ENCODE results near the gene FHAD1. TPM values are rescaled to one million over a fixed set of nuclear protein-coding genes. Genes with fewer than 3 reads are reported as not detected.

FHAD1 gene
- total RNA-seq, 6 experiments from 2014 or later: 0.06 to 0.53 (median 0.12) TPM; not detected in 3

GRCh38 chr1:15286452-15286851 lies 39.4 kb downstream of the FHAD1 start:
- H3K27ac ChIP-seq: no peak overlapping the region
- DNase-seq (no peak), ATAC-seq (no peak)
- H3K4me3 ChIP-seq: no peak overlapping the region
- H3K9me3 ChIP-seq: no peaks in the 10 kb centered on the region
- no peaks in the 10 kb centered on the region for H3K36me3 ChIP-seq
- H3K4me1 ChIP-seq: peaks cover 0 to 4% (median 0%) of the 10 kb centered on the region in 4 donors
- TF ChIP-seq, protein P1, sequence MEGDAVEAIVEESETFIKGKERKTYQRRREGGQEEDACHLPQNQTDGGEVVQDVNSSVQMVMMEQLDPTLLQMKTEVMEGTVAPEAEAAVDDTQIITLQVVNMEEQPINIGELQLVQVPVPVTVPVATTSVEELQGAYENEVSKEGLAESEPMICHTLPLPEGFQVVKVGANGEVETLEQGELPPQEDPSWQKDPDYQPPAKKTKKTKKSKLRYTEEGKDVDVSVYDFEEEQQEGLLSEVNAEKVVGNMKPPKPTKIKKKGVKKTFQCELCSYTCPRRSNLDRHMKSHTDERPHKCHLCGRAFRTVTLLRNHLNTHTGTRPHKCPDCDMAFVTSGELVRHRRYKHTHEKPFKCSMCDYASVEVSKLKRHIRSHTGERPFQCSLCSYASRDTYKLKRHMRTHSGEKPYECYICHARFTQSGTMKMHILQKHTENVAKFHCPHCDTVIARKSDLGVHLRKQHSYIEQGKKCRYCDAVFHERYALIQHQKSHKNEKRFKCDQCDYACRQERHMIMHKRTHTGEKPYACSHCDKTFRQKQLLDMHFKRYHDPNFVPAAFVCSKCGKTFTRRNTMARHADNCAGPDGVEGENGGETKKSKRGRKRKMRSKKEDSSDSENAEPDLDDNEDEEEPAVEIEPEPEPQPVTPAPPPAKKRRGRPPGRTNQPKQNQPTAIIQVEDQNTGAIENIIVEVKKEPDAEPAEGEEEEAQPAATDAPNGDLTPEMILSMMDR (IDR thresholded peaks at IDR 0.05): no peak
- no peak for TF ChIP-seq POLR2A (IDR thresholded peaks at IDR 0.05)
- no peaks in the 10 kb centered on the region for H3K27me3 ChIP-seq
- intact Hi-C loops (cut with DNase I): no loop called here
- 80% methylated on average over 2 of the region's 4 CpGs for WGBS (ENCODE audit: insufficient coverage, low coverage, low lambda C conversion rate, missing lambda C conversion rate)

- peaks cover 0 to 4% (median 0%) of the 10 kb centered on the region in 4 donors for H3K4me1 ChIP-seq
- H3K27me3 ChIP-seq: no peaks in the 10 kb centered on the region
- H3K9me3 ChIP-seq: no peaks in the 10 kb centered on the region
- H3K27ac ChIP-seq: no peak overlapping the region
- TF ChIP-seq POLR2A (IDR thresholded peaks at IDR 0.05): no peak
- TF ChIP-seq, protein P1 (IDR thresholded peaks at IDR 0.05): no peak
- H3K36me3 ChIP-seq: no peaks in the 10 kb centered on the region
- ATAC-seq (no peak), DNase-seq (no peak)
- intact Hi-C loops (cut with DNase I): no loop called here
- H3K4me3 ChIP-seq: no peak overlapping the region
- 56% methylated on average over 8 of the region's 9 CpGs for WGBS (ENCODE audit: insufficient coverage, low coverage, low lambda C conversion rate, missing lambda C conversion rate)
Observed at GRCh38 chr1:15287035-15287979, 40.3 kb downstream of the FHAD1 start.

DNA sequence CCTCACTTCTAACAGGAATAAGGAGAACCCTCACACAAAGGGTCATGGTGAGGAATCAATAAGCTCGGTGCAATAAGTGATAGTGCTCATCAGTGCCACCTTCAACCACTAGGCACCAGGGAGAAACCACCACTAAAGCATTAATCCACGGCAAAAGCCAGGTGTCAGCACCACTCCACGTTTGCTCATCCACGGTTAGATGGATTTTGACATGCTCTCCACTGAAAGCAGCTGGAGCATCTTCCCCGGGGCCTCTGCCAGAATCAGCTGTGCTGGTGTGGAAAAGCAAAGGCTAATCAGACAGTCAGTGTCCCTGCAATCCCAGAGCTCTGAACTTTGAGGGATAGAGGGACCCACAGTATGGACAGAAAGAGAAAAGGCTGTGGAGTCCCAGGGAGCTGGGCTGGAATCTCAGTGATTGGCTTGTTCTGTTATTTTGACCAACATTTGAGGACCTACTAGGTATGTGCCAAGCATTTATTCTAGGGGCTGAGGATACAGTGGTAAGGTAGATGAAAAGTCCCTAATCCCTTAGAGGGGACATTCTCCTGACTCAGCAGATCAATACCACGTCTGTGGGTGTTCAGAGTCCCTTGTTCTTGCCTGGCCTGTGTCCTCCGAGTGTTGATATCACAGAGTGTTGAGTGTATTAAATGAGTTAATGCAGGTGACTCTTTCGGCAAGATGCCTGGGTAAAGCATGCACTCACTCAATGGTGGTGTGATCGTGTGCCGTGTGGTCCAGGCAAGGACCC lies 41.3 kb downstream of the FHAD1 start:
- H3K27ac ChIP-seq: no peak overlapping the region
- TF ChIP-seq POLR2A (IDR thresholded peaks at IDR 0.05): no peak
- TF ChIP-seq, protein P1 (IDR thresholded peaks at IDR 0.05): peak in 1 of 4 donors; percentile 9
- no peaks in the 10 kb centered on the region for H3K27me3 ChIP-seq
- DNase-seq (no peak), ATAC-seq (peak in 2 of 4 donors; percentile 29 to 38)
- intact Hi-C loops (cut with DNase I): no loop called here
- no peaks in the 10 kb centered on the region for H3K36me3 ChIP-seq
- no peaks in the 10 kb centered on the region for H3K9me3 ChIP-seq
- peaks cover 0 to 4% (median 0%) of the 10 kb centered on the region in 4 donors for H3K4me1 ChIP-seq
- H3K4me3 ChIP-seq: no peak overlapping the region
- WGBS (ENCODE audit: insufficient coverage, low coverage, low lambda C conversion rate, missing lambda C conversion rate): 50% methylated on average over 9 of the region's 10 CpGs

DNA sequence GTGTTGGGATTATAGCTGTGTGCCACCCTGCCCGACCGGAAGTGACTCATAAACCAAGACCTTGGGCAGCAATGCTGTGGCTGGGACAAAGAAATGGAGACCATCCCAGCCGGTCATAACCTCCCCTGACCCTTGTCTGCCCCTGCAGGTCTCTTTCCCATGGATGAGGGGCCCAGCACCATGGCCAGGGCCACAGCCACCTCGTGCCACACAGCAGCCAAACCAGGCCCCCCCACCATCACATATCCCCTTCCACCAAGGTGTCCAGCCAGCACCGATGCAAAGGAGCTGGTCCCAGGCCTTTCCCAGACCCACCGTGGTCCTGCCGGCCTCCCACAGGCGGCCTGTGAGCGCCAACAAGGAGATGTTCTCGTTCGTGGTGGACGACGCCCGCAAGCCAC lies 42.2 kb downstream of the FHAD1 start:
- intact Hi-C loops (cut with DNase I): no loop called here
- ATAC-seq (no peak), DNase-seq (no peak)
- no peak overlapping the region for H3K4me3 ChIP-seq
- TF ChIP-seq, protein P1 (IDR thresholded peaks at IDR 0.05): no peak
- TF ChIP-seq POLR2A (IDR thresholded peaks at IDR 0.05): no peak
- no peaks in the 10 kb centered on the region for H3K27me3 ChIP-seq
- no peaks in the 10 kb centered on the region for H3K9me3 ChIP-seq
- WGBS (ENCODE audit: insufficient coverage, low coverage, low lambda C conversion rate, missing lambda C conversion rate): 75% methylated on average over 9 of the region's 14 CpGs
- no peak overlapping the region for H3K27ac ChIP-seq
- peaks cover 0 to 4% (median 0%) of the 10 kb centered on the region in 4 donors for H3K4me1 ChIP-seq
- H3K36me3 ChIP-seq: no peaks in the 10 kb centered on the region

Measured in right lobe of liver (tissue), 6 donors.